GM19238 (cell line): ENCODE data around the gene ATP2A1.
"Not testable (repeated sequence)": the region's sequence is repeated elsewhere in the genome, so short reads cannot be mapped to it uniquely, and the experiment has no call there.

Experiments
- DNase-seq: peaks from one replicate; pipeline ENCODE4 v3.0.0; 2011; ENCODE audit warnings: low spot score; ENCODE audit not compliant: insufficient read length

Gene ATP2A1

GRCh38 chr16:28881565-28881964 lies 3.3 kb downstream of the ATP2A1 start:
- not testable (repeated sequence) for DNase-seq

GRCh38 chr16:28882551-28883160 lies 4.4 kb downstream of the ATP2A1 start:
- DNase-seq, result no peak

GRCh38 chr16:28883221-28883996 lies 5.1 kb downstream of the ATP2A1 start:
- no peak for DNase-seq

- no peak for DNase-seq
Measured at GRCh38 chr16:28884045-28884444, 5.8 kb downstream of the ATP2A1 start.

GRCh38 chr16:28886945-28887344 lies 8.7 kb downstream of the ATP2A1 start:
- DNase-seq, result no peak

- not testable (repeated sequence) for DNase-seq
Measured at GRCh38 chr16:28890355-28890754, 12.1 kb downstream of the ATP2A1 start.

- no peak for DNase-seq
Measured at GRCh38 chr16:28891964-28892890, 13.9 kb downstream of the ATP2A1 start.

- no peak for DNase-seq
Measured at GRCh38 chr16:28893291-28893690, 15.0 kb downstream of the ATP2A1 start.

- no peak for DNase-seq
Measured at GRCh38 chr16:28895609-28896008, 17.3 kb downstream of the ATP2A1 start.

GRCh38 chr16:28897826-28898225 lies 19.5 kb downstream of the ATP2A1 start:
- DNase-seq, result no peak

- no peak for DNase-seq
Measured at GRCh38 chr16:28898266-28898665, 20.0 kb downstream of the ATP2A1 start.

GRCh38 chr16:28898942-28899341 lies 20.7 kb downstream of the ATP2A1 start:
- no peak for DNase-seq

GRCh38 chr16:28899882-28900590 lies 21.7 kb downstream of the ATP2A1 start:
- no peak for DNase-seq

- no peak for DNase-seq
Measured at GRCh38 chr16:28900601-28901000, 22.3 kb downstream of the ATP2A1 start.

GRCh38 chr16:28901862-28902261 lies 23.6 kb downstream of the ATP2A1 start:
- no peak for DNase-seq

- DNase-seq, result no peak
Measured at GRCh38 chr16:28902909-28903308, 24.6 kb downstream of the ATP2A1 start.

GRCh38 chr16:28903344-28904042 lies 25.2 kb downstream of the ATP2A1 start:
- DNase-seq, result no peak

- DNase-seq, result no peak
Measured at GRCh38 chr16:28904363-28904762, 26.1 kb downstream of the ATP2A1 start.

GRCh38 chr16:28904828-28905227 lies 26.5 kb downstream of the ATP2A1 start:
- DNase-seq, result no peak

- no peak for DNase-seq
Measured at GRCh38 chr16:28905229-28905754, 27.0 kb downstream of the ATP2A1 start.
